GM21367 (cell line): ENCODE data around the gene ZCCHC7.
"Not testable (repeated sequence)": the region's sequence is repeated elsewhere in the genome, so short reads cannot be mapped to it uniquely, and the experiment has no call there.

Source experiments
- ATAC-seq: cut with Tn5 transposase; IDR thresholded peaks from one replicate; pipeline ENCODE4 v1.9.1; 2021; ENCODE audit not compliant: unreplicated experiment

The ZCCHC7 gene

GRCh38 chr9:37167456-37168047, 47.2 kb downstream of the ZCCHC7 start:
- no peak for ATAC-seq

DNA sequence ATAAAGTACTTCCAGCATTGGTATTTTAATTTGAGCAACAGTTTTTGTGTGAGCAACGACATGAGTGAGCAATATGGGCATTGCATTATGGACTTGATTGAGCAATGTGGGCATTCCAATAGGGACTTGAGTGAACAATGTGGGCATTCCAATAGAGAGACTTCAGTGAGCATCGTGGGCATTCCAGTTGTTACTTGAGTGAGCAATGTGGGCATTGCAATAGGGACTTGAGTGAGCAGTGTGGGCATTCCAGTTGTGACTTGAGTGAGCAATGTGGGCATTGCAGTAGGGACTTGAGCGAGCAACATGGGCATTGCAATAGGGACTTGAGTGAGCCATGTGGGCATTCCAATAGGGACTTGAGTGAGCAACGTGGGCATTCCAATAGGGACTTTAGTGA, 52.2 kb downstream of the ZCCHC7 start:
- no peak for ATAC-seq

- no peak for ATAC-seq
These were observed 53.9 kb downstream of the ZCCHC7 start for GRCh38 chr9:37174247-37174646.

DNA sequence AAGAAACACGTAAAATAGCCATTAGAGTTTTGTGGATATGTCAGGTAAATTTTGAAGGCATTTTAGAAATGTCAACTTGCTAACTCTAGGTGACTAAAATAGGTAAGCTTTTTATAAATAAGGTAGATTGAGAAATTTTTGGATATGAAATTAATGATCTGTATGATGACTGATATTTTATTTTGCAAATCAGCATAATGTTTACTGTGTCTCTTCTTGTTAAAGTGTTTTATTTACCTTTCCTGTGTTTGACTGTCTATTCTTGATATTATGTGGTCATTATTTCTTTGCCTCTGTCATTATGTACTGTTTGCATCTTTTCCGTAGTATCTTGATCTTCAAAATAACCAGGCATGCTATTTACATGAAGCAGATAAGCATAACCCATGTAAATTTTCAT, 58.4 kb downstream of the ZCCHC7 start:
- ATAC-seq: no peak

DNA sequence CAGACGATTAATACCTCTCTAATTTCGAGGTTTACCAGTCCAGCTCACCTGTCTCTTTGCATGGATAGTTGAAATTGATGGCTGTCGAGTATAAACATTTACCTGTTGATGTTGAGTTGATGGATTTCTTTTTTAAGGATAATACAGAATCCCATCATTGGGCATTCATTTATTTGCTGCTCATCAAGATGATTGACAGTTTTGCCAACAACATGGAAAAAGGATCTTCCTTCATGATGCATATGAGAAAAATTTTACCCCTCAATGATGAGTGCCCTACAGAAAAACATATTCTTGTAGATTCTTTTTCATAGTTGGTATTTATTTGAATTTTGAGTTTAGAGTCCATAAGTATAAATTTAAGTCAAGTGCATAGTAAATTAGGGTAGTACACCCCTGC, 59.2 kb downstream of the ZCCHC7 start:
- no peak for ATAC-seq

- no peak for ATAC-seq
These were observed 59.8 kb downstream of the ZCCHC7 start for GRCh38 chr9:37180138-37180537.

GRCh38 chr9:37182718-37183117, 62.3 kb downstream of the ZCCHC7 start:
- no peak for ATAC-seq

GRCh38 chr9:37184905-37185867, 64.8 kb downstream of the ZCCHC7 start:
- ATAC-seq: no peak

- ATAC-seq: peak; percentile 36
These were observed 66.9 kb downstream of the ZCCHC7 start for GRCh38 chr9:37187292-37187691.

- ATAC-seq: peak; percentile 51
These were observed 67.5 kb downstream of the ZCCHC7 start for GRCh38 chr9:37187713-37188439.

- ATAC-seq: not testable (repeated sequence)
These were observed 70.4 kb downstream of the ZCCHC7 start for GRCh38 chr9:37190739-37191138.

- ATAC-seq: no peak
These were observed 71.2 kb downstream of the ZCCHC7 start for GRCh38 chr9:37191403-37192089.

GRCh38 chr9:37192803-37193202, 72.4 kb downstream of the ZCCHC7 start:
- no peak for ATAC-seq

- ATAC-seq: peak; percentile 69
These were observed 77.0 kb downstream of the ZCCHC7 start for GRCh38 chr9:37197158-37198038.

GRCh38 chr9:37198039-37198729, 77.8 kb downstream of the ZCCHC7 start:
- ATAC-seq: no peak

- no peak for ATAC-seq
These were observed 78.5 kb downstream of the ZCCHC7 start for GRCh38 chr9:37198831-37199230.

DNA sequence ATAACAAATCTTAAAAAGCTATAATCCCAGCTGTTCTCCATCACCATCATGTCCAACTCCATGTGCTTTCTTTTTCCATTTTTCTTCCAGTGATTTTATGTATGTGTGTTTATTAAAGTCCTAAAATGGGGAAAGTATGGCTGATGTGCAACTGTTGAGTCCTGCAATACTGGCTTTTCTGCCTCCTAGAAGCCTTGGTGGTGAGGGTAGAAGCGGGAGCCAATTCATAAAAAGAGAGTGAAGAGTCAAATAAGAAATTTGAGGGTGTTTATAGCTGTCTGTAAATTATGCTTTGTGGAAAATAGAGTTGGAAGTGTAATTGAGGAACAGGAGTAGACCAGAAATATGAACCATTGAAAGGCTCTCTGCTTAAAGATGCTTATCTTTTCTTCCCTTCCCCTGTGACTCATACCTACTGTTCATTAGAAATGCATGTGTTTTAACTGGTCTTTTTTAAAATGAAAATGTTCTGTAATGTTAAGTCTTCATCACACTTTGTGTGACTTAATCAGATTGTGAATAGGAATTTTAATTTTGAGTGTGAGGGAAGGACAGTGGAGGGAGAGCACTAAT, 80.1 kb downstream of the ZCCHC7 start:
- no peak for ATAC-seq

DNA sequence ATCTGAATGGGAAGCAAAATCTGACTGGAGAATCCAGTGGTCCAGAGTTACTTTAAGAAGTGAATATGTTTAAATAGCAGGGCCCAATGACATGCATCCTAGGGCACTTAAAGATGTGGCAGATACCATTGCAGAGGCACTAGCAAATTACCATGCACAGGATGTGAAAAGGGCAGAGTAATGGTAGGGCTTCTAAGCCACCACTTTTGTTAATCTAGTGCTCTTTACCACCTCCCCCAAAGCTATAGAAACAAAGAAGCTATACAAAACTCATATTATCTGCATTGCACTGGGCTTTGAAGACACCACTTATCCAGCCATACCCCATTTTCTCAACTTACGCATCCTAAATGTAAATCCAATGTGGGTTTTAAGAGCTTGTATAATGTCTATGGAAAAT, 81.2 kb downstream of the ZCCHC7 start:
- no peak for ATAC-seq

GRCh38 chr9:37202091-37202490, 81.7 kb downstream of the ZCCHC7 start:
- no peak for ATAC-seq
